K562 (cell line): ENCODE results near the gene SORCS1. TPM values are rescaled to one million over a fixed set of nuclear protein-coding genes. Genes with fewer than 3 reads are reported as not detected.

ENCODE experiments used
- ATAC-seq: fragments of 200-7000 bp; cut with Tn5 transposase; 3 replicates; pipeline ENCODE4 v1.9.1; 2020; ENCODE audit warnings: moderate library complexity
- BruUV-seq: library from RNA; stranded (reverse); fragments of 400-500 nt; replicated peaks from 2 replicates; lab custom pipeline; 2021; lab: Mats Ljungman, UMichigan
- CTCF ChIA-PET: fragments of 300-600 bp; formaldehyde crosslinking; extraction: SDS; loops from one replicate; lab custom pipeline; 2021; ENCODE audit warnings: low intra/inter-chr PET ratio; lab: Yijun Ruan, JAX
- POLR2A ChIA-PET: fragments of 300-600, 350-650 bp; sonication (Branson Sonifier 250); formaldehyde crosslinking; extraction: SDS; loops from one replicate; lab custom pipeline; 2021; ENCODE audit warnings: antibody characterized with exemption, inconsistent platforms; lab: Yijun Ruan, JAX
- DNase-seq, 4 experiments: peaks; one replicate each; pipeline versions ENCODE4 v3.0.0 to v3.0.0-alpha.2; 2011 to 2018; ENCODE audit warnings: low spot score in 3 of 4, mixed read lengths in 3 of 4; ENCODE audit errors: extremely low read depth in 1 of 4
- FAIRE-seq: peaks from 2 replicates; lab custom pipeline; 2011; peaks lifted over from hg19 to GRCh38; lab: Jason Lieb, UNC
- H2AFZ ChIP-seq: 2 replicates; pipeline ENCODE4 v1.6.0; 2011; ENCODE audit warnings: low read depth, low read length, control low read depth, inconsistent platforms
- H3K27ac ChIP-seq: fragments of 200-600 bp; 3 replicates; pipeline ENCODE4 v1.8.0; 2011; ENCODE audit warnings: low read depth, mild to moderate bottlenecking, control low read depth, inconsistent platforms, low read length, moderate library complexity, mixed read lengths; ENCODE audit errors: extremely low read depth
- H3K27me3 ChIP-seq, 2 experiments: fragments of 300-600 bp in 1 of 2; 2 replicates in 1 of 2; 3 replicates in 1 of 2; pipeline versions ENCODE4 v1.6.0 to v1.8.0; 2011; ENCODE audit warnings: inconsistent platforms in 2 of 2, low read length in 2 of 2, mild to moderate bottlenecking in 1 of 2, mixed read lengths in 1 of 2, moderate library complexity in 1 of 2; ENCODE audit not compliant: control insufficient read depth in 2 of 2, insufficient read depth in 2 of 2
- H3K36me3 ChIP-seq: fragments of 300-600 bp; 3 replicates; pipeline ENCODE4 v1.8.0; 2011; ENCODE audit warnings: mild to moderate bottlenecking, low read length, inconsistent platforms; ENCODE audit not compliant: control insufficient read depth, insufficient read depth
- H3K4me1 ChIP-seq, 2 experiments: fragments of 200-600 bp in 1 of 2; replicated peaks in 1 of 2; 2 replicates in 1 of 2; 3 replicates in 1 of 2; pipeline versions ENCODE4 v1.5.1 to v1.8.0; 2011; ENCODE audit warnings: inconsistent platforms in 2 of 2, low read length in 2 of 2, mild to moderate bottlenecking in 1 of 2, mixed read lengths in 1 of 2, moderate library complexity in 1 of 2; ENCODE audit not compliant: control insufficient read depth in 2 of 2, insufficient read depth in 2 of 2
- H3K4me2 ChIP-seq: 2 replicates; pipeline ENCODE4 v1.6.1; 2011; ENCODE audit warnings: low read length, control low read depth, inconsistent platforms, mixed read lengths; ENCODE audit not compliant: insufficient read depth
- H3K4me3 ChIP-seq: fragments of 200-600 bp; sonication (generic), shearing (Covaris generic); 2 replicates; pipeline ENCODE4 v1.5.1; 2016; ENCODE audit warnings: control low read depth, inconsistent platforms
- H3K79me2 ChIP-seq: fragments of 200-600 bp; 3 replicates; pipeline ENCODE4 v1.8.0; 2011; ENCODE audit warnings: low read length, inconsistent platforms; ENCODE audit not compliant: control insufficient read depth, insufficient read depth
- H3K9ac ChIP-seq, 2 experiments: 2 replicates each; pipeline versions ENCODE4 v1.6.0 to v1.6.1; 2011; ENCODE audit warnings: low read depth in 2 of 2, low read length in 2 of 2, control low read depth in 1 of 2, inconsistent platforms in 1 of 2, mild to moderate bottlenecking in 1 of 2, mixed read lengths in 1 of 2; ENCODE audit not compliant: insufficient read depth in 1 of 2
- H3K9me1 ChIP-seq: one replicate; pipeline ENCODE4 v1.6.0; 2011; ENCODE audit warnings: inconsistent platforms, mild to moderate bottlenecking, low read length, moderate library complexity; ENCODE audit not compliant: control insufficient read depth, insufficient read depth
- H3K9me3 ChIP-seq: replicated peaks from 2 replicates; pipeline ENCODE4 v1.5.1; 2011; ENCODE audit warnings: low read depth, low read length, inconsistent platforms; ENCODE audit not compliant: control insufficient read depth, insufficient read depth
- H4K20me1 ChIP-seq: replicated peaks from 2 replicates; pipeline ENCODE4 v1.6.1; 2011; ENCODE audit warnings: low read length, inconsistent platforms, mixed read lengths; ENCODE audit not compliant: control insufficient read depth, insufficient read depth
- ADNP ChIP-seq: fragments of 200-800 bp; sonication (Bioruptor generic); IDR thresholded peaks from 2 replicates; pipeline ENCODE4 v1.6.1; 2016; ENCODE audit warnings: missing genetic modification characterization, missing compliant biosample characterization
- ATF7 ChIP-seq: fragments of 450-650 bp; IDR thresholded peaks from 2 replicates; pipeline ENCODE4 v1.7.1; 2014; ENCODE audit warnings: mild to moderate bottlenecking, moderate library complexity
- E2F3 ChIP-seq: fragments of 250-450 bp; sonication (Bioruptor Pico); IDR thresholded peaks from 2 replicates; pipeline ENCODE4 v1.4.0; 2020; ENCODE audit warnings: mild to moderate bottlenecking
- ELK1 ChIP-seq: sonication (generic); formaldehyde crosslinking; IDR thresholded peaks from 2 replicates; pipeline ENCODE4 v1.8.1; 2022; ENCODE audit warnings: missing genetic modification reagents
- ERF ChIP-seq: fragments of 450-650 bp; formaldehyde crosslinking; IDR thresholded peaks from 2 replicates; pipeline ENCODE4 v1.4.0; 2020; ENCODE audit warnings: mild to moderate bottlenecking, mixed read lengths
- MBD2 ChIP-seq: sonication (generic); IDR thresholded peaks from 2 replicates; pipeline ENCODE4 v1.6.1; 2016; ENCODE audit warnings: low read depth, borderline replicate concordance
- MYC ChIP-seq, 2 experiments: fragments of 250-450 bp in 1 of 2; sonication (Bioruptor Pico) in 1 of 2; IDR thresholded peaks; 2 replicates each; pipeline versions ENCODE4 v1.5.1 to v1.6.1; 2012 to 2021; ENCODE audit warnings: low read depth in 2 of 2, borderline replicate concordance in 1 of 2, improper control_type of control experiment in 1 of 2, low read length in 1 of 2, mild to moderate bottlenecking in 1 of 2, moderate library complexity in 1 of 2
- RBM14 ChIP-seq: fragments of 200-400 bp; formaldehyde crosslinking; IDR thresholded peaks from 2 replicates; pipeline ENCODE4 v1.6.1; 2018; ENCODE audit warnings: low read depth, mild to moderate bottlenecking, low read length, moderate library complexity, borderline replicate concordance; ENCODE audit not compliant: insufficient read depth
- SRSF7 ChIP-seq: fragments of 200-400 bp; formaldehyde crosslinking; optimal IDR thresholded peaks from 2 replicates; pipeline ENCODE3; 2017; ENCODE audit warnings: mild to moderate bottlenecking, low read depth, low read length
- TRIM25 ChIP-seq: fragments of 450-650 bp; IDR thresholded peaks from 2 replicates; pipeline ENCODE4 v1.7.0; 2016; ENCODE audit warnings: borderline replicate concordance
- U2AF2 ChIP-seq: fragments of 200-400 bp; formaldehyde crosslinking; optimal IDR thresholded peaks from 2 replicates; pipeline ENCODE3; 2017; ENCODE audit warnings: low read depth, mild to moderate bottlenecking, low read length
- ZBTB11 ChIP-seq, 3 experiments: fragments of 200-800 bp in 1 of 3; fragments of 250-450 bp in 1 of 3; fragments of 450-650 bp in 1 of 3; sonication (Bioruptor Pico) in 1 of 3; sonication (Bioruptor generic) in 1 of 3; formaldehyde crosslinking in 1 of 3; IDR thresholded peaks; 2 replicates each; pipeline versions ENCODE4 v1.6.1 to v1.8.0; 2016 to 2022; ENCODE audit warnings: mild to moderate bottlenecking in 2 of 3, missing genetic modification characterization in 2 of 3, missing compliant biosample characterization in 1 of 3, moderate library complexity in 1 of 3
- ZNF280A ChIP-seq: fragments of 450-650 bp; IDR thresholded peaks from 2 replicates; pipeline ENCODE4 v1.6.1; 2018; ENCODE audit warnings: mild to moderate bottlenecking, low read depth; ENCODE audit not compliant: partially characterized antibody
- ZNF717 ChIP-seq: fragments of 250-450 bp; sonication (Bioruptor Pico); IDR thresholded peaks from 2 replicates; pipeline ENCODE4 v1.5.0; 2021
- WGBS: fragments of 100-300 bp; shearing (Covaris generic); methylation state at CpG from one replicate; pipeline ENCODE4 v1.1.6; 2016; ENCODE audit warnings: low coverage, mixed read lengths; ENCODE audit not compliant: insufficient coverage; ENCODE audit errors: missing lambda C conversion rate; 5-methylcytosine and 5-hydroxymethylcytosine counted together
- in situ Hi-C: fragments of 300-500 bp; cut with MboI; formaldehyde crosslinking; loops from 4 replicates; pipeline ENCODE4 v1.15.0; 2018; ENCODE audit warnings: inconsistent platforms, mixed read lengths
- intact Hi-C: fragments of 100-400 bp; cut with micrococcal nuclease; formaldehyde crosslinking; loops from 2 replicates; pipeline ENCODE4 v1.14.2; 2022
- polyA plus RNA-seq, 8 experiments: library from polyadenylated mRNA; depleted of rRNA in 4 of 8; stranded (reverse) in 5 of 8; unstranded in 3 of 8; fragments of >200 nt; fragmentation: Nextera tagmentation in 2 of 8; fragmentation: Illumina TruSeq in 1 of 8; extraction: Ambion mirVana in 2 of 8; extraction: Trizol in 1 of 8; gene quantifications; 2 replicates each; pipeline versions ENCODE4 v1.2.1 to v1.2.3, GENCODE V29; 2011 to 2014; ENCODE audit warnings: inconsistent platforms in 1 of 8, missing spikeins in 1 of 8
- total RNA-seq, 7 experiments: library from RNA; depleted of rRNA in 6 of 7; stranded (reverse); fragments of >200 nt in 6 of 7; fragmentation: Illumina TruSeq in 2 of 7; extraction: Trizol in 2 of 7; gene quantifications; 2 replicates each; pipeline versions ENCODE4 v1.2.1 to v1.2.3, GENCODE V29; 2011 to 2021; ENCODE audit warnings: low replicate concordance in 1 of 7

The SORCS1 gene
- total and polyA plus RNA-seq, 9 of the 15 experiments (the other 6 are each of a cell fraction or from before 2014, with no cell fraction given), result 1.5 to 3.9 (median 2.7) TPM

GRCh38 chr10:107010531-107010930 is 154.0 kb downstream of the SORCS1 start (continued):
- TF ChIP-seq ZNF280A, result no peak
- TF ChIP-seq U2AF2, result no peak
- TF ChIP-seq MYC (IDR thresholded peaks at IDR 0.05; ENCODE audit: low read depth, low read length), result no peak
- TF ChIP-seq MYC (CRISPR knock-in tag; IDR thresholded peaks at IDR 0.05; ENCODE audit: borderline replicate concordance, low read depth), result no peak
- no peak for TF ChIP-seq E2F3 (CRISPR knock-in tag)
- no peak for TF ChIP-seq MBD2
- no peak for TF ChIP-seq ELK1 (CRISPR knock-in tag)
- TF ChIP-seq RBM14, result no peak
- no peak for TF ChIP-seq ZNF717 (CRISPR knock-in tag)
- no peak for TF ChIP-seq SRSF7

GRCh38 chr10:107004362-107004761 is 160.1 kb downstream of the SORCS1 start:
- Histone ChIP-seq H3K27ac (no peak overlapping the region), H3K27me3 (no peaks in the 10 kb centered on the region), H2AFZ (no peak overlapping the region), H3K4me3 (no peak overlapping the region), H3K4me1 (no peaks in the 10 kb centered on the region), H3K4me2 (no peak overlapping the region), H4K20me1 (no peaks in the 10 kb centered on the region), H3K9me1 (no peaks in the 10 kb centered on the region), H3K9ac (no peak overlapping the region), H3K9me3 (no peaks in the 10 kb centered on the region), H3K79me2 (no peaks in the 10 kb centered on the region), H3K36me3 (no peaks in the 10 kb centered on the region)
- intact Hi-C loops (no loop called here), in situ Hi-C loops (no loop called here)
- no peak for ATAC-seq
- BruUV-seq, result no TSS peak
- no peak for FAIRE-seq
- CTCF ChIA-PET, result no interaction called here
- DNase-seq, result no peak
- POLR2A ChIA-PET, result no interaction called here
- 67% methylated on average over 2 of the region's 2 CpGs for WGBS
- TF ChIP-seq ERF (CRISPR knock-in tag), result no peak
- no peak for TF ChIP-seq ZBTB11 (CRISPR knock-in tag; IDR thresholded peaks at IDR 0.05)
- TF ChIP-seq TRIM25, result no peak
- no peak for TF ChIP-seq ATF7
- no peak for TF ChIP-seq ADNP (tag)
